Small intestine (tissue), 7 donors: ENCODE measurements around the gene PCDHGC5. TPM values are rescaled to one million over a fixed set of nuclear protein-coding genes. Genes with fewer than 3 reads are reported as not detected.
A peak's percentile ranks its signal among the peaks of the same experiment; 100 is the strongest.

Experiments used
- DNase-seq, 2 donors: peaks; one replicate each; pipeline versions ENCODE4 v3.0.0 to v3.0.0-alpha.2; 2013
- FAIRE-seq: peaks from 2 replicates; lab custom pipeline; 2012; peaks lifted over from hg19 to GRCh38; lab: Jason Lieb, UNC
- H3K27ac ChIP-seq, 3 donors: one replicate each; pipeline ENCODE4 v1.5.1; 2013; ENCODE audit warnings: low read length in 2 of 3, mild to moderate bottlenecking in 2 of 3, control low read depth in 1 of 3, inconsistent platforms in 1 of 3, low read depth in 1 of 3, moderate library complexity in 1 of 3
- H3K27me3 ChIP-seq, 3 donors: one replicate each; pipeline ENCODE4 v1.6.1; 2013; ENCODE audit warnings: low read length in 3 of 3, inconsistent platforms in 1 of 3; ENCODE audit not compliant: control insufficient read depth in 3 of 3, insufficient read depth in 3 of 3
- H3K36me3 ChIP-seq, 3 donors: one replicate each; pipeline ENCODE4 v1.6.1; 2013; ENCODE audit warnings: low read length in 3 of 3, inconsistent platforms in 1 of 3, low read depth in 1 of 3, mild to moderate bottlenecking in 1 of 3, moderate library complexity in 1 of 3; ENCODE audit not compliant: control insufficient read depth in 3 of 3, insufficient read depth in 2 of 3
- H3K4me1 ChIP-seq, 3 donors: one replicate each; pipeline ENCODE4 v1.6.1; 2013; ENCODE audit warnings: low read length in 2 of 3, inconsistent platforms in 1 of 3, low read depth in 1 of 3, mild to moderate bottlenecking in 1 of 3, moderate library complexity in 1 of 3; ENCODE audit not compliant: control insufficient read depth in 3 of 3, insufficient read depth in 2 of 3
- H3K4me3 ChIP-seq, 3 donors: one replicate each; pipeline ENCODE4 v1.5.1; 2013; ENCODE audit warnings: low read length in 3 of 3, control low read depth in 1 of 3, inconsistent platforms in 1 of 3, low read depth in 1 of 3, mild to moderate bottlenecking in 1 of 3, moderate library complexity in 1 of 3
- H3K9me3 ChIP-seq, 2 donors: one replicate each; pipeline ENCODE4 v1.6.1; 2013; ENCODE audit warnings: low read depth in 1 of 2, low read length in 1 of 2; ENCODE audit not compliant: control insufficient read depth in 2 of 2, insufficient read depth in 1 of 2
- WGBS, 3 donors: extraction: QIAGEN DNeasy Blood & Tissue Kit; methylation state at CpG; one replicate each; pipeline ENCODE4 v1.1.7; 2013; 5-methylcytosine and 5-hydroxymethylcytosine counted together
- polyA plus RNA-seq, 4 donors: library from polyadenylated mRNA; stranded (reverse) in 3 of 4; unstranded in 1 of 4; fragments of 200-250 nt in 3 of 4; fragments of 120-200 nt in 1 of 4; gene quantifications; one replicate each; pipeline versions ENCODE4 v1.2.1 to v1.2.3, GENCODE V29; 2013
- donor health status: healthy with polysubstance abuse.
- donor health status: control.
- donor health status: control.
- donor health status: Bipolar disorder and iron deficiency.
- donor health status: healthy.

PCDHGC5 gene
- polyA plus RNA-seq, 4 donors = 0.07 to 0.18 TPM; not detected in 2

- Histone ChIP-seq H3K9me3 (no peaks in the 10 kb centered on the region), H3K27ac (no peak overlapping the region), H3K4me3 (no peak overlapping the region), H3K4me1 (peaks cover 0 to 24% (median 2%) of the 10 kb centered on the region in 3 donors), H3K36me3 (peaks cover 4 to 47% (median 26%) of the 10 kb centered on the region in 3 donors), H3K27me3 (peaks cover 0 to 2% (median 0%) of the 10 kb centered on the region in 3 donors)
- no peak for FAIRE-seq
- 86 to 98% (median 95%) methylated on average over 8 of the region's 8 CpGs for WGBS, 3 donors
- DNase-seq = no peak
These were observed 28.4 kb downstream of the PCDHGC5 start for GRCh38 chr5:141517312-141517711.

- 81 to 92% (median 91%) methylated on average over 11 of the region's 11 CpGs for WGBS, 3 donors
- H3K4me1 ChIP-seq = peaks cover 0 to 21% (median 2%) of the 10 kb centered on the region in 3 donors
- FAIRE-seq (no peak), DNase-seq (no peak)
- H3K4me3 ChIP-seq = no peak overlapping the region
- peaks cover 4 to 47% (median 29%) of the 10 kb centered on the region in 3 donors for H3K36me3 ChIP-seq
- H3K27ac ChIP-seq = no peak overlapping the region
- no peaks in the 10 kb centered on the region for H3K9me3 ChIP-seq
- peaks cover 0 to 2% (median 0%) of the 10 kb centered on the region in 3 donors for H3K27me3 ChIP-seq
These were observed 29.2 kb downstream of the PCDHGC5 start for GRCh38 chr5:141517880-141518617.

- no peak for FAIRE-seq
- H3K36me3 ChIP-seq = peaks cover 7 to 49% (median 29%) of the 10 kb centered on the region in 3 donors
- peaks cover 0 to under 1% (median 0%) of the 10 kb centered on the region in 3 donors for H3K27me3 ChIP-seq
- H3K27ac ChIP-seq = no peak overlapping the region
- H3K4me3 ChIP-seq = no peak overlapping the region
- no peak for DNase-seq
- H3K9me3 ChIP-seq = no peaks in the 10 kb centered on the region
- peaks cover 0 to 15% (median 2%) of the 10 kb centered on the region in 3 donors for H3K4me1 ChIP-seq
- 93 to 100% (median 100%) methylated on average over 1 of the region's 1 CpG for WGBS, 3 donors
These were observed 29.7 kb downstream of the PCDHGC5 start for GRCh38 chr5:141518618-141519015.

GRCh38 chr5:141519605-141520565 lies 31.0 kb downstream of the PCDHGC5 start:
- DNase-seq (no peak), FAIRE-seq (no peak)
- H3K4me1 ChIP-seq = peaks cover under 1 to 14% (median 2%) of the 10 kb centered on the region in 3 donors
- 76 to 97% (median 84%) methylated on average over 3 of the region's 3 CpGs for WGBS, 3 donors
- peak overlapping the region in 1 of 3 donors; percentile 29 for H3K27ac ChIP-seq
- H3K36me3 ChIP-seq = peaks cover 7 to 52% (median 37%) of the 10 kb centered on the region in 3 donors
- no peak overlapping the region for H3K4me3 ChIP-seq
- no peaks in the 10 kb centered on the region for H3K27me3 ChIP-seq
- H3K9me3 ChIP-seq = no peaks in the 10 kb centered on the region

- Histone ChIP-seq H3K4me3 (no peak overlapping the region), H3K36me3 (peaks cover 7 to 48% (median 42%) of the 10 kb centered on the region in 3 donors), H3K27ac (peak overlapping the region in 2 of 3 donors; percentile 55 to 83), H3K27me3 (no peaks in the 10 kb centered on the region), H3K4me1 (peaks cover 2 to 25% (median 4%) of the 10 kb centered on the region in 3 donors), H3K9me3 (no peaks in the 10 kb centered on the region)
- FAIRE-seq (peak; percentile 15), DNase-seq (peak; percentile 41 to 59)
- 35 to 37% (median 35%) methylated on average over 2 of the region's 2 CpGs for WGBS, 3 donors
These were observed 32.4 kb downstream of the PCDHGC5 start for GRCh38 chr5:141521244-141521781.

GRCh38 chr5:141522301-141522700 lies 33.4 kb downstream of the PCDHGC5 start:
- no peak for FAIRE-seq
- Histone ChIP-seq H3K4me1 (peaks cover 2 to 25% (median 4%) of the 10 kb centered on the region in 3 donors), H3K36me3 (peaks cover 10 to 48% (median 37%) of the 10 kb centered on the region in 3 donors), H3K27ac (no peak overlapping the region), H3K9me3 (no peaks in the 10 kb centered on the region), H3K4me3 (no peak overlapping the region), H3K27me3 (no peaks in the 10 kb centered on the region)
- 52 to 72% (median 69%) methylated on average over 2 of the region's 2 CpGs for WGBS, 3 donors
- DNase-seq = no peak

GRCh38 chr5:141523991-141524390 lies 35.1 kb downstream of the PCDHGC5 start:
- Histone ChIP-seq H3K4me3 (no peak overlapping the region), H3K27me3 (no peaks in the 10 kb centered on the region), H3K9me3 (no peaks in the 10 kb centered on the region), H3K27ac (peak overlapping the region in 1 of 3 donors; percentile 77), H3K36me3 (peaks cover 13 to 44% (median 42%) of the 10 kb centered on the region in 3 donors), H3K4me1 (peaks cover 2 to 25% (median 4%) of the 10 kb centered on the region in 3 donors)
- no peak for FAIRE-seq
- 91 to 98% (median 97%) methylated on average over 8 of the region's 8 CpGs for WGBS, 3 donors
- no peak for DNase-seq
